Suprapubic skin (tissue), 4 donors: Measurements from ENCODE around the gene NKAIN1.

Experiments
- EP300 ChIP-seq: sonication (generic); formaldehyde crosslinking; IDR thresholded peaks from one replicate; pipeline ENCODE4 v1.6.1; 2017; ENCODE audit warnings: antibody characterized with exemption
- POLR2A ChIP-seq, 2 donors: fragments of 450-650 bp; IDR thresholded peaks; one replicate each; pipeline ENCODE4 v1.6.1; 2017; ENCODE audit warnings: antibody characterized with exemption in 2 of 2, mild to moderate bottlenecking in 2 of 2, moderate library complexity in 2 of 2
- POLR2AphosphoS5 ChIP-seq, 3 donors: sonication (generic); formaldehyde crosslinking; IDR thresholded peaks; one replicate each; pipeline ENCODE4 v1.6.1; 2017; ENCODE audit warnings: antibody characterized with exemption in 3 of 3
- TF ChIP-seq, protein P1 (sequence below), 2 donors: fragments of 200-600 bp in 1 of 2; fragments of 450-650 bp in 1 of 2; sonication (generic) in 1 of 2; IDR thresholded peaks; one replicate each; pipeline ENCODE4 v1.5.1; 2016 to 2019; ENCODE audit warnings: antibody characterized with exemption in 2 of 2, mild to moderate bottlenecking in 1 of 2, moderate library complexity in 1 of 2

- TF ChIP-seq POLR2A (IDR thresholded peaks at IDR 0.05) (no peak), POLR2AphosphoS5 (IDR thresholded peaks at IDR 0.05) (no peak), EP300 (no peak)
- TF ChIP-seq, protein P1, sequence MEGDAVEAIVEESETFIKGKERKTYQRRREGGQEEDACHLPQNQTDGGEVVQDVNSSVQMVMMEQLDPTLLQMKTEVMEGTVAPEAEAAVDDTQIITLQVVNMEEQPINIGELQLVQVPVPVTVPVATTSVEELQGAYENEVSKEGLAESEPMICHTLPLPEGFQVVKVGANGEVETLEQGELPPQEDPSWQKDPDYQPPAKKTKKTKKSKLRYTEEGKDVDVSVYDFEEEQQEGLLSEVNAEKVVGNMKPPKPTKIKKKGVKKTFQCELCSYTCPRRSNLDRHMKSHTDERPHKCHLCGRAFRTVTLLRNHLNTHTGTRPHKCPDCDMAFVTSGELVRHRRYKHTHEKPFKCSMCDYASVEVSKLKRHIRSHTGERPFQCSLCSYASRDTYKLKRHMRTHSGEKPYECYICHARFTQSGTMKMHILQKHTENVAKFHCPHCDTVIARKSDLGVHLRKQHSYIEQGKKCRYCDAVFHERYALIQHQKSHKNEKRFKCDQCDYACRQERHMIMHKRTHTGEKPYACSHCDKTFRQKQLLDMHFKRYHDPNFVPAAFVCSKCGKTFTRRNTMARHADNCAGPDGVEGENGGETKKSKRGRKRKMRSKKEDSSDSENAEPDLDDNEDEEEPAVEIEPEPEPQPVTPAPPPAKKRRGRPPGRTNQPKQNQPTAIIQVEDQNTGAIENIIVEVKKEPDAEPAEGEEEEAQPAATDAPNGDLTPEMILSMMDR (IDR thresholded peaks at IDR 0.05): no peak
Measured at GRCh38 chr1:31219489-31219888, 20.2 kb downstream of the NKAIN1 start.
